ENCODE measurements around the gene SLC25A12. TPM values are rescaled to one million over a fixed set of nuclear protein-coding genes. Genes with fewer than 3 reads are reported as not detected.

SLC25A12 gene
- polyA plus RNA-seq, 2 of the 4 experiments (the other 2 are of a cell fraction): 12.5 to 26.8 TPM

DNA sequence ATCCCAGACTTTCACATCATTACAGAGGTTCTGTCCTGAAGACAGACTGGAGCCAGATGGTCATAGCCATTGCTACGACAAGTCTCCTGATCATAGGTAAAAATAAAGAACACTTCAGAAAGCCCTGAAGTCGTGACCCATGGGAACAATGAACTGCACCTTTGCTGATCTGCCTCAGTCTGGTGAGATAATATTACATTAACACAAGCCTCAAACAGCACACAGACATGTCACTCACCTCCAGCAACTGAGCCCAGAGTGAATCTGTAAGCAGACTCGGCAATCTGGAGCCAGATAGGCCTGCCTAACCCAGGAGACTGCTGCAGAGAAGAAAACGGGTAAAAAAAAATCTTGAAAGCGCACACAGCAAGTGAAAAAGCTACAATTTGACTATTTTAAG, 79.2 kb downstream of the SLC25A12 start:
- FAIRE-seq (no peak), ATAC-seq (no peak), DNase-seq (ENCODE audit: low read depth in 1 of 2, low spot score in 1 of 2) (no peak)
- no peaks in the 10 kb centered on the region for H3K9me3 ChIP-seq
- no peak overlapping the region for H3K27ac ChIP-seq
- no peak for TF ChIP-seq RCOR1 (IDR thresholded peaks at IDR 0.05; ENCODE audit: low read depth, low read length)
- no peak for TF ChIP-seq ZC3H11A (IDR thresholded peaks at IDR 0.05)
- TF ChIP-seq BHLHE40 (IDR thresholded peaks at IDR 0.05; ENCODE audit: low read depth, low read length): no peak
- no peak for TF ChIP-seq KDM5A (IDR thresholded peaks at IDR 0.05)
- TF ChIP-seq, protein P1, sequence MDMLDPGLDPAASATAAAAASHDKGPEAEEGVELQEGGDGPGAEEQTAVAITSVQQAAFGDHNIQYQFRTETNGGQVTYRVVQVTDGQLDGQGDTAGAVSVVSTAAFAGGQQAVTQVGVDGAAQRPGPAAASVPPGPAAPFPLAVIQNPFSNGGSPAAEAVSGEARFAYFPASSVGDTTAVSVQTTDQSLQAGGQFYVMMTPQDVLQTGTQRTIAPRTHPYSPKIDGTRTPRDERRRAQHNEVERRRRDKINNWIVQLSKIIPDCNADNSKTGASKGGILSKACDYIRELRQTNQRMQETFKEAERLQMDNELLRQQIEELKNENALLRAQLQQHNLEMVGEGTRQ (IDR thresholded peaks at IDR 0.05): no peak
- TF ChIP-seq NPAS2 (CRISPR knock-in tag; IDR thresholded peaks at IDR 0.05; ENCODE audit: borderline replicate concordance): no peak
- TF ChIP-seq ZSCAN20 (CRISPR knock-in tag; IDR thresholded peaks at IDR 0.05): no peak
- TF ChIP-seq MYC (IDR thresholded peaks at IDR 0.05; ENCODE audit: borderline replicate concordance, low read length): no peak
- no peak for TF ChIP-seq FOSL2 (IDR thresholded peaks at IDR 0.05)
- TF ChIP-seq FOSL2 (CRISPR knock-in tag; IDR thresholded peaks at IDR 0.05): no peak
- TF ChIP-seq NFE2L2 (conservative IDR thresholded peaks at IDR 0.05; ENCODE audit: low read length): no peak
- ChIA-PET POLR2A (no interaction called here), CTCF (interaction anchor here (12.5 kb wide), 1 partner anchor 290 kb away, joined by 122 read pairs; the partner anchor contains the start of gene DLX2)
- H3K4me1 ChIP-seq: no peaks in the 10 kb centered on the region
- 88% methylated on average over 5 of the region's 5 CpGs for WGBS (ENCODE audit: missing lambda C conversion rate)
- H3K4me3 ChIP-seq: no peak overlapping the region
- no peak overlapping the region for H3K4me2 ChIP-seq

DNA sequence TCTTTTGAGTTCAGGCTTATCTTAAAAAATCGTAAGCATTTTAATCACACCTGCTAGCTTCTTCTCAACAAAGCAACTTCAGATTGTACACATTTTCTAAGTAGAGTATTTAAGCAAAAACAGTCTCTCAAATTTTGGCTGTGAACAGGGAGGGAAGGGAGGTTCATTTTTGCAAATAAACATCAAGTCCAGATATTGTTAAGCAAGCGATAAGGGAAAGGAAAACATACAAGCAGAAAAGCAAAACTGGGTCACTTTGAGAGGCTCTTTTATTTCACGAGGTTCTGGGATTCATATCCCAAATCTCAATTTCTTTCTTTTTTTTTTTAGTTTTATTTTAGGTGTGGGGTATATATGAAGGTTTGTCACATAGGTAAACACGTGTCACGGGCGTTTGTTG, 79.9 kb downstream of the SLC25A12 start:
- no peak overlapping the region for H3K27ac ChIP-seq
- H3K9me3 ChIP-seq: no peaks in the 10 kb centered on the region
- 87% methylated on average over 6 of the region's 6 CpGs for WGBS (ENCODE audit: missing lambda C conversion rate)
- POLR2A ChIA-PET: no interaction called here
- no peak for DNase-seq (ENCODE audit: low read depth in 1 of 2, low spot score in 1 of 2)
- no peak for FAIRE-seq
- no peaks in the 10 kb centered on the region for H3K4me1 ChIP-seq
- no peak overlapping the region for H3K4me3 ChIP-seq
- no peak overlapping the region for H3K4me2 ChIP-seq
- CTCF ChIA-PET: interaction anchor here (1.1 to 12.5 kb wide), 3 partner anchors 13 to 313 kb away, joined by 3 to 122 read pairs (median 7); partner anchors contain the start of gene DLX2
- TF ChIP-seq, protein P2, sequence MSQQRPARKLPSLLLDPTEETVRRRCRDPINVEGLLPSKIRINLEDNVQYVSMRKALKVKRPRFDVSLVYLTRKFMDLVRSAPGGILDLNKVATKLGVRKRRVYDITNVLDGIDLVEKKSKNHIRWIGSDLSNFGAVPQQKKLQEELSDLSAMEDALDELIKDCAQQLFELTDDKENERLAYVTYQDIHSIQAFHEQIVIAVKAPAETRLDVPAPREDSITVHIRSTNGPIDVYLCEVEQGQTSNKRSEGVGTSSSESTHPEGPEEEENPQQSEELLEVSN (IDR thresholded peaks at IDR 0.05; ENCODE audit: borderline replicate concordance, low read depth): no peak
- no peak for TF ChIP-seq FOSL2 (IDR thresholded peaks at IDR 0.05)
- no peak for TF ChIP-seq FOSL2 (CRISPR knock-in tag; IDR thresholded peaks at IDR 0.05)
- no peak for TF ChIP-seq HOXB5 (CRISPR knock-in tag; IDR thresholded peaks at IDR 0.05)
- no peak for TF ChIP-seq ZC3H11A (IDR thresholded peaks at IDR 0.05)
- no peak for TF ChIP-seq BHLHE40 (IDR thresholded peaks at IDR 0.05; ENCODE audit: low read depth, low read length)
- TF ChIP-seq GATA3 (IDR thresholded peaks at IDR 0.05; ENCODE audit: borderline replicate concordance): no peak
- TF ChIP-seq ZSCAN20 (CRISPR knock-in tag; IDR thresholded peaks at IDR 0.05): no peak
- TF ChIP-seq NPAS2 (CRISPR knock-in tag; IDR thresholded peaks at IDR 0.05; ENCODE audit: borderline replicate concordance): no peak
- no peak for TF ChIP-seq CBX8 (IDR thresholded peaks at IDR 0.05)
- TF ChIP-seq RARB (CRISPR knock-in tag; IDR thresholded peaks at IDR 0.05): no peak
- TF ChIP-seq ZNF302 (CRISPR knock-in tag; IDR thresholded peaks at IDR 0.05): no peak
- TF ChIP-seq, protein P3, sequence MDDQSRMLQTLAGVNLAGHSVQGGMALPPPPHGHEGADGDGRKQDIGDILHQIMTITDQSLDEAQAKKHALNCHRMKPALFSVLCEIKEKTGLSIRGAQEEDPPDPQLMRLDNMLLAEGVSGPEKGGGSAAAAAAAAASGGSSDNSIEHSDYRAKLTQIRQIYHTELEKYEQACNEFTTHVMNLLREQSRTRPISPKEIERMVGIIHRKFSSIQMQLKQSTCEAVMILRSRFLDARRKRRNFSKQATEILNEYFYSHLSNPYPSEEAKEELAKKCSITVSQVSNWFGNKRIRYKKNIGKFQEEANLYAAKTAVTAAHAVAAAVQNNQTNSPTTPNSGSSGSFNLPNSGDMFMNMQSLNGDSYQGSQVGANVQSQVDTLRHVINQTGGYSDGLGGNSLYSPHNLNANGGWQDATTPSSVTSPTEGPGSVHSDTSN (IDR thresholded peaks at IDR 0.05): no peak
- no peak for TF ChIP-seq SREBF2 (IDR thresholded peaks at IDR 0.05)
- no peak for TF ChIP-seq CBX2 (IDR thresholded peaks at IDR 0.05; ENCODE audit: borderline replicate concordance, low read depth)
- TF ChIP-seq, protein P4, sequence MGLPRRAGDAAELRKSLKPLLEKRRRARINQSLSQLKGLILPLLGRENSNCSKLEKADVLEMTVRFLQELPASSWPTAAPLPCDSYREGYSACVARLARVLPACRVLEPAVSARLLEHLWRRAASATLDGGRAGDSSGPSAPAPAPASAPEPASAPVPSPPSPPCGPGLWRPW (IDR thresholded peaks at IDR 0.05): no peak
- no peak for ATAC-seq

DNA sequence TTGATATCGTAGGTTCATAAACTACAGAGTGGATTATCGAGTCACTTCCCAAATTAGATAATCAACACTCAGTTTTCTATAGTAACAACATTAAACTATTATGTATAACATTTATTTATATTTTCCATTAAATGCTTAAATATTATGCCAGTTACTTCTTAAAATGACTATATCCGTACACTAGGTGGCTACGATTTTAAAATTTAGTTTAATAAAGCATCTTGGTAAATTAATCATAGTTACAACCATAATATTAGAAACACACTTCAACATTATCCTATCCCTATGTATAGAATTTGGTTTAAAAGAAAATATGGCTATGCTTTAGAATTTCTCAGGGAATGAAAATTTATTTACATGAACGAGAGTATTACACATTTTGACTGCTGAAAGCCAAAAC, 80.3 kb downstream of the SLC25A12 start:
- TF ChIP-seq SREBF2 (IDR thresholded peaks at IDR 0.05) (no peak), CBX8 (IDR thresholded peaks at IDR 0.05) (no peak), RCOR1 (IDR thresholded peaks at IDR 0.05; ENCODE audit: low read depth, low read length) (no peak), HOXA7 (CRISPR knock-in tag; IDR thresholded peaks at IDR 0.05) (no peak), ZNF302 (CRISPR knock-in tag; IDR thresholded peaks at IDR 0.05) (no peak), POLR2AphosphoS2 (conservative IDR thresholded peaks at IDR 0.05; ENCODE audit: low read length) (no peak), ZC3H11A (IDR thresholded peaks at IDR 0.05) (no peak)
- TF ChIP-seq, protein P1 (IDR thresholded peaks at IDR 0.05): no peak
- WGBS (ENCODE audit: missing lambda C conversion rate): 82% methylated on average over 5 of the region's 5 CpGs
- Histone ChIP-seq H3K4me3 (no peak overlapping the region), H3K9me3 (no peaks in the 10 kb centered on the region), H3K27ac (no peak overlapping the region), H3K4me1 (no peaks in the 10 kb centered on the region), H3K4me2 (no peak overlapping the region)
- ChIA-PET CTCF (interaction anchor here (0.7 to 12.5 kb wide), 4 partner anchors 12 to 314 kb away, joined by 3 to 122 read pairs (median 5); partner anchors contain the start of gene DLX2), POLR2A (no interaction called here)
- ATAC-seq (no peak), FAIRE-seq (no peak), DNase-seq (ENCODE audit: low read depth in 1 of 2, low spot score in 1 of 2) (no peak)
